HepG2 (cell line): ENCODE measurements around the gene KIAA0232. TPM values are rescaled to one million over a fixed set of nuclear protein-coding genes. Genes with fewer than 3 reads are reported as not detected.

Experiments used
- CHCHD3 ChIP-seq: sonication (generic); formaldehyde crosslinking; IDR thresholded peaks from 2 replicates; pipeline ENCODE4 v1.8.0; 2022; ENCODE audit warnings: mild to moderate bottlenecking, missing genetic modification reagents, moderate library complexity
- DDIT3 ChIP-seq: sonication (generic); formaldehyde crosslinking; IDR thresholded peaks from 2 replicates; pipeline ENCODE4 v1.4.0; 2020; ENCODE audit warnings: mild to moderate bottlenecking, missing genetic modification reagents
- ERF ChIP-seq: IDR thresholded peaks from 2 replicates; pipeline ENCODE4 v1.6.1; 2018; ENCODE audit warnings: missing biosample characterization, missing genetic modification reagents
- HDAC6 ChIP-seq: fragments of 200-600 bp; sonication (generic); IDR thresholded peaks from 2 replicates; pipeline ENCODE4 v1.7.0; 2017; ENCODE audit warnings: mild to moderate bottlenecking, antibody characterized with exemption, low read length, low read depth
- HNRNPL ChIP-seq: fragments of 200-400 bp; formaldehyde crosslinking; IDR thresholded peaks from 2 replicates; pipeline ENCODE4 v1.6.1; 2017; ENCODE audit warnings: mild to moderate bottlenecking, low read depth, low read length
- NCOA1 ChIP-seq: sonication (generic); formaldehyde crosslinking; IDR thresholded peaks from 2 replicates; pipeline ENCODE4 v1.9.0; 2021; ENCODE audit warnings: missing genetic modification reagents
- PBX2 ChIP-seq: IDR thresholded peaks from 2 replicates; pipeline ENCODE4 v1.6.1; 2016; ENCODE audit warnings: control low read depth
- RFXANK ChIP-seq: IDR thresholded peaks from 2 replicates; pipeline ENCODE4 v1.6.1; 2016
- SPEN ChIP-seq: sonication (generic); formaldehyde crosslinking; IDR thresholded peaks from 2 replicates; pipeline ENCODE4 v1.5.1; 2020; ENCODE audit warnings: low read depth, mild to moderate bottlenecking, missing genetic modification reagents
- ZNF180 ChIP-seq: sonication (generic); formaldehyde crosslinking; IDR thresholded peaks from 2 replicates; pipeline ENCODE4 v1.4.0; 2020; ENCODE audit warnings: low read depth, missing genetic modification reagents, borderline replicate concordance
- ZNF230 ChIP-seq: sonication (generic); formaldehyde crosslinking; IDR thresholded peaks from 2 replicates; pipeline ENCODE4 v1.4.0; 2020; ENCODE audit warnings: mild to moderate bottlenecking, missing genetic modification reagents
- ZNF282 ChIP-seq: fragments of 450-650 bp; IDR thresholded peaks from 2 replicates; pipeline ENCODE4 v1.6.1; 2018; ENCODE audit not compliant: partially characterized antibody
- ZNF367 ChIP-seq: sonication (generic); formaldehyde crosslinking; IDR thresholded peaks from 2 replicates; pipeline ENCODE4 v1.4.0; 2020; ENCODE audit warnings: missing genetic modification reagents, borderline replicate concordance
- ZNF589 ChIP-seq: sonication (generic); formaldehyde crosslinking; conservative IDR thresholded peaks from 2 replicates; pipeline ENCODE4 v1.8.0; 2022; ENCODE audit warnings: mild to moderate bottlenecking, moderate library complexity, missing genetic modification reagents
- ZNF749 ChIP-seq: sonication (generic); formaldehyde crosslinking; IDR thresholded peaks from 2 replicates; pipeline ENCODE4 v1.8.0; 2022; ENCODE audit warnings: mild to moderate bottlenecking, missing genetic modification reagents, moderate library complexity, borderline replicate concordance
- ZNF773 ChIP-seq: sonication (generic); formaldehyde crosslinking; IDR thresholded peaks from 2 replicates; pipeline ENCODE4 v1.4.0; 2020; ENCODE audit warnings: missing genetic modification reagents, borderline replicate concordance
- ZSCAN29 ChIP-seq: sonication (generic); formaldehyde crosslinking; conservative IDR thresholded peaks from 2 replicates; pipeline ENCODE4 v1.4.0; 2020; ENCODE audit warnings: mild to moderate bottlenecking, missing genetic modification reagents
- polyA plus RNA-seq, 8 experiments: library from polyadenylated mRNA; depleted of rRNA in 3 of 8; stranded (reverse) in 7 of 8; unstranded in 1 of 8; fragments of >200 nt; fragmentation: Illumina TruSeq in 4 of 8; extraction: Trizol in 4 of 8; gene quantifications; 2 replicates each; pipeline versions ENCODE4 v1.2.1 to v1.2.3, GENCODE V29; 2011 to 2016; ENCODE audit warnings: low read depth in 4 of 8, missing spikeins in 1 of 8, mixed read lengths in 1 of 8; ENCODE audit not compliant: insufficient read depth in 1 of 8
- total RNA-seq, 5 experiments: library from RNA; depleted of rRNA; stranded (reverse); fragments of >200 nt; fragmentation: Illumina TruSeq; extraction: Trizol; gene quantifications; 2 replicates each; pipeline ENCODE4 v1.2.3, GENCODE V29; 2016; ENCODE audit warnings: low read depth in 1 of 5
- TF ChIP-seq, protein P1 (sequence below): IDR thresholded peaks from 2 replicates; pipeline ENCODE4 v1.6.1; 2016; ENCODE audit warnings: missing biosample characterization, missing genetic modification reagents, low read depth
- TF ChIP-seq, protein P2 (sequence below): sonication (generic); formaldehyde crosslinking; IDR thresholded peaks from 2 replicates; pipeline ENCODE4 v1.4.0; 2020; ENCODE audit warnings: mild to moderate bottlenecking, missing genetic modification reagents
- TF ChIP-seq, protein P3 (sequence below): sonication (generic); formaldehyde crosslinking; IDR thresholded peaks from 2 replicates; pipeline ENCODE4 v1.9.0; 2021; ENCODE audit warnings: missing genetic modification reagents, mild to moderate bottlenecking, borderline replicate concordance
- TF ChIP-seq, protein P4 (sequence below): sonication (generic); formaldehyde crosslinking; IDR thresholded peaks from 2 replicates; pipeline ENCODE4 v1.4.0; 2020; ENCODE audit warnings: missing genetic modification reagents, borderline replicate concordance

The KIAA0232 gene
- total and polyA plus RNA-seq, 2 of the 13 experiments (the other 11 are each of a cell fraction or from before 2014, with no cell fraction given) = 7.8 to 17.1 TPM

DNA sequence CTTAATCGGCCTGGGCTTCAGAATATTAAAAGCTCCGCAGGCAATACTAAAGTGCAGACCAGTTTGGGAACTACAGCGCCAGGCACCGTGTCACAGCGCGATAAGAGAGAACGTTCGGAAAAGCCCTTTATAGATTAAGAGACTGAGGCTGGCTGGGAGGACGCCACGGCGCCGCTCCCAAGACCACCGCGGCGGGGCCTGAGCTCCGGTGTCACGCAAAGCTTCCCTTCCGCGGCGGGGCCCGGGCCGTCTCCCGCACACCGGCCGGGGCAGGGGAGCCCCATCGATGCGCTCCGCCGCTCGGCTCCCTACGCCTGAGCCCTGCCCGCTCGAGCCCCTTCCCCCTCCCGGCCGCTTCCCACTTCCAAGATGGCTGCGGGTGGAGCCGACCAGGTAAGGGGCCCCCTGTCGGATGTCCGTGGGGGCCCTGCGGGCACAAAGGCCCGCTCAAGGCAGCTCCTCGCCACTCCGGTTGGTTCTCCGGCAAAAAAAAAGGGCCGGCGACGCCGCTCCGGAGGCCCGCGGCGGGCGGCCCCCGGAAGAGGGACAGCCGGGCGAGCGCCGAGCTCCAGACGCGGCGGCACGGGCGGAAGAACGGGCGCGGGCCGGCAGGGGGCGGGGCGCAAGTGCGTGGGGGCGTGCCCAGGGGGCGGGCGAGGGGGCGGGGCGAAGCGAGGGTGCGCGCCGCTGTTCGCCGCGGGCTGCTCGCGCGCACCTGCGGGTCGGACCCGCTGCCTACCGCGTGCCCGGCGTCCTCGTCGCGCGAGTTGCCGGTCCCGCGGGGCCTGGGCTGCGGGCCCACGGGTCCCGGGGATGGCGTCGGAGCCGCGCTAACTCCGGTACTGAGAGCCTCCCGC is 126.8 kb downstream of the KIAA0232 start, which contains the start of gene TBC1D14 (continued):
- no peak; the same call in 1 of the 2 replicates for TF ChIP-seq ZNF773
- no peak for TF ChIP-seq ZNF180 (CRISPR knock-in tag)
- no peak for TF ChIP-seq PBX2
- TF ChIP-seq ZNF282 = no peak
- TF ChIP-seq ZNF749 (CRISPR knock-in tag) = no peak
- TF ChIP-seq DDIT3 (CRISPR knock-in tag) = no peak
- TF ChIP-seq, protein P1, sequence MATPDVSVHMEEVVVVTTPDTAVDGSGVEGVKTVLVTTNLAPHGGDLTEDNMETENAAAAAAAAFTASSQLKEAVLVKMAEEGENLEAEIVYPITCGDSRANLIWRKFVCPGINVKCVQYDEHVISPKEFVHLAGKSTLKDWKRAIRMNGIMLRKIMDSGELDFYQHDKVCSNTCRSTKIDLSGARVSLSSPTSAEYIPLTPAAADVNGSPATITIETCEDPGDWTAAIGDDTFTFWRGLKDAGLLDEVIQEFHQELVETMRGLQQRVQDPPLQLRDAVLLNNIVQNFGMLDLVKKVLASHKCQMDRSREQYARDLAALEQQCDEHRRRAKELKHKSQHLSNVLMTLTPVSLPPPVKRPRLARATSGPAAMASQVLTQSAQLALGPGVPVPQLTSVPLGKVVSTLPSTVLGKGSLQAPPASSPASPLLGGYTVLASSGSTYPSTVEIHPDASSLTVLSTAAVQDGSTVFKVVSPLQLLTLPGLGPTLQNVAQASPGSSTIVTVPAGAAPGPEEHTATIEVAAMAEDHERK (CRISPR knock-in tag) = no peak; the same call in 1 of the 2 replicates
- peak; percentile 57; the same call in 1 of the 2 replicates for TF ChIP-seq NCOA1 (CRISPR knock-in tag)
- no peak for TF ChIP-seq ZNF230 (CRISPR knock-in tag)
- TF ChIP-seq ZNF589 = no peak
- TF ChIP-seq CHCHD3 (CRISPR knock-in tag) = no peak
- TF ChIP-seq RFXANK = no peak
- TF ChIP-seq, protein P2, sequence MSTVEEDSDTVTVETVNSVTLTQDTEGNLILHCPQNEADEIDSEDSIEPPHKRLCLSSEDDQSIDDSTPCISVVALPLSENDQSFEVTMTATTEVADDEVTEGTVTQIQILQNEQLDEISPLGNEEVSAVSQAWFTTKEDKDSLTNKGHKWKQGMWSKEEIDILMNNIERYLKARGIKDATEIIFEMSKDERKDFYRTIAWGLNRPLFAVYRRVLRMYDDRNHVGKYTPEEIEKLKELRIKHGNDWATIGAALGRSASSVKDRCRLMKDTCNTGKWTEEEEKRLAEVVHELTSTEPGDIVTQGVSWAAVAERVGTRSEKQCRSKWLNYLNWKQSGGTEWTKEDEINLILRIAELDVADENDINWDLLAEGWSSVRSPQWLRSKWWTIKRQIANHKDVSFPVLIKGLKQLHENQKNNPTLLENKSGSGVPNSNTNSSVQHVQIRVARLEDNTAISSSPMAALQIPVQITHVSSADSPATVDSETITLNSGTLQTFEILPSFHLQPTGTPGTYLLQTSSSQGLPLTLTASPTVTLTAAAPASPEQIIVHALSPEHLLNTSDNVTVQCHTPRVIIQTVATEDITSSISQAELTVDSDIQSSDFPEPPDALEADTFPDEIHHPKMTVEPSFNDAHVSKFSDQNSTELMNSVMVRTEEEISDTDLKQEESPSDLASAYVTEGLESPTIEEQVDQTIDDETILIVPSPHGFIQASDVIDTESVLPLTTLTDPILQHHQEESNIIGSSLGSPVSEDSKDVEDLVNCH (CRISPR knock-in tag) = no peak
- TF ChIP-seq, protein P3, sequence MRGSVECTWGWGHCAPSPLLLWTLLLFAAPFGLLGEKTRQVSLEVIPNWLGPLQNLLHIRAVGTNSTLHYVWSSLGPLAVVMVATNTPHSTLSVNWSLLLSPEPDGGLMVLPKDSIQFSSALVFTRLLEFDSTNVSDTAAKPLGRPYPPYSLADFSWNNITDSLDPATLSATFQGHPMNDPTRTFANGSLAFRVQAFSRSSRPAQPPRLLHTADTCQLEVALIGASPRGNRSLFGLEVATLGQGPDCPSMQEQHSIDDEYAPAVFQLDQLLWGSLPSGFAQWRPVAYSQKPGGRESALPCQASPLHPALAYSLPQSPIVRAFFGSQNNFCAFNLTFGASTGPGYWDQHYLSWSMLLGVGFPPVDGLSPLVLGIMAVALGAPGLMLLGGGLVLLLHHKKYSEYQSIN = no peak
- no peak; the same call in 1 of the 2 replicates for TF ChIP-seq ZSCAN29 (CRISPR knock-in tag)
- TF ChIP-seq ZNF367 (CRISPR knock-in tag) = no peak
- TF ChIP-seq ERF (CRISPR knock-in tag) = 0 out of 2 replicates have a peak, but pooled peaks have one; percentile 18
- peak; percentile 56; the same call in 1 of the 2 replicates for TF ChIP-seq HNRNPL
- TF ChIP-seq, protein P4, sequence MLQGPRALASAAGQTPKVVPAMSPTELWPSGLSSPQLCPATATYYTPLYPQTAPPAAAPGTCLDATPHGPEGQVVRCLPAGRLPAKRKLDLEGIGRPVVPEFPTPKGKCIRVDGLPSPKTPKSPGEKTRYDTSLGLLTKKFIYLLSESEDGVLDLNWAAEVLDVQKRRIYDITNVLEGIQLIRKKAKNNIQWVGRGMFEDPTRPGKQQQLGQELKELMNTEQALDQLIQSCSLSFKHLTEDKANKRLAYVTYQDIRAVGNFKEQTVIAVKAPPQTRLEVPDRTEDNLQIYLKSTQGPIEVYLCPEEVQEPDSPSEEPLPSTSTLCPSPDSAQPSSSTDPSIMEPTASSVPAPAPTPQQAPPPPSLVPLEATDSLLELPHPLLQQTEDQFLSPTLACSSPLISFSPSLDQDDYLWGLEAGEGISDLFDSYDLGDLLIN (CRISPR knock-in tag) = no peak
- TF ChIP-seq HDAC6 = no peak
- peak; percentile 61; the same call in 1 of the 2 replicates for TF ChIP-seq SPEN (CRISPR knock-in tag)
